H1 (cell line): Measurements from ENCODE around the gene SGCE. TPM values are rescaled to one million over a fixed set of nuclear protein-coding genes. Genes with fewer than 3 reads are reported as not detected.

Experiments
- CTCF ChIA-PET: fragments of 300-600 bp; sonication (Branson Sonifier 250); formaldehyde crosslinking; loops from one replicate; lab custom pipeline; 2021; ENCODE audit not compliant: partially characterized antibody; lab: Charles Lee
- POLR2A ChIA-PET: fragments of 300-600 bp; sonication (Branson Sonifier 250); formaldehyde crosslinking; loops from one replicate; lab custom pipeline; 2021; ENCODE audit warnings: inconsistent platforms; ENCODE audit not compliant: partially characterized antibody; lab: Charles Lee
- DNase-seq, 2 experiments: peaks; one replicate each; pipeline versions ENCODE4 v3.0.0 to v3.0.0-alpha.2; 2010 to 2022; ENCODE audit warnings: low spot score in 2 of 2, low read depth in 1 of 2, mixed read lengths in 1 of 2
- FAIRE-seq: peaks from 2 replicates; lab custom pipeline; 2011; peaks lifted over from hg19 to GRCh38; lab: Jason Lieb, UNC
- H2AFZ ChIP-seq: 2 replicates; pipeline ENCODE4 v1.8.1; 2012; ENCODE audit warnings: low read length, inconsistent platforms
- H2AK5ac ChIP-seq: 2 replicates; pipeline ENCODE4 v1.6.1; 2013; ENCODE audit warnings: low read depth, low read length
- H2BK120ac ChIP-seq: replicated peaks from 2 replicates; pipeline ENCODE3; 2013; ENCODE audit warnings: low read depth, low read length, inconsistent platforms
- H2BK12ac ChIP-seq: 2 replicates; pipeline ENCODE4 v1.6.1; 2013; ENCODE audit warnings: low read depth, low read length
- H2BK15ac ChIP-seq: 2 replicates; pipeline ENCODE4 v1.6.1; 2013; ENCODE audit warnings: low read length
- H2BK20ac ChIP-seq: 2 replicates; pipeline ENCODE4 v1.6.1; 2013; ENCODE audit warnings: low read length
- H2BK5ac ChIP-seq: 2 replicates; pipeline ENCODE4 v1.6.1; 2013; ENCODE audit warnings: low read depth, low read length
- H3K14ac ChIP-seq: 2 replicates; pipeline ENCODE4 v1.6.1; 2013; ENCODE audit warnings: inconsistent platforms; ENCODE audit not compliant: insufficient read length
- H3K18ac ChIP-seq: 2 replicates; pipeline ENCODE4 v1.6.1; 2013; ENCODE audit warnings: low read length; ENCODE audit errors: extremely low read depth
- H3K23ac ChIP-seq: 2 replicates; pipeline ENCODE4 v1.6.1; 2013; ENCODE audit warnings: inconsistent platforms; ENCODE audit not compliant: insufficient read length
- H3K23me2 ChIP-seq: 2 replicates; pipeline ENCODE4 v1.6.1; 2013; ENCODE audit warnings: low read depth, low read length
- H3K27ac ChIP-seq: 2 replicates; pipeline ENCODE4 v1.6.1; 2011; ENCODE audit warnings: low read depth, low read length, inconsistent platforms
- H3K27me3 ChIP-seq, 4 experiments: replicated peaks in 1 of 4; 1 replicate in 1 of 4; 2 replicates in 3 of 4; pipeline versions ENCODE4 v1.6.1 to v1.8.1; 2011 to 2013; ENCODE audit warnings: low read length in 3 of 4, mild to moderate bottlenecking in 3 of 4, inconsistent platforms in 2 of 4, mixed read lengths in 2 of 4, moderate library complexity in 1 of 4; ENCODE audit not compliant: control insufficient read depth in 3 of 4, insufficient read depth in 3 of 4; ENCODE audit errors: extremely low read depth in 1 of 4
- H3K36me3 ChIP-seq, 4 experiments: 2 replicates each; pipeline versions ENCODE4 v1.6.1 to v1.8.1; 2011 to 2013; ENCODE audit warnings: mild to moderate bottlenecking in 4 of 4, low read length in 3 of 4, moderate library complexity in 2 of 4, control low read depth in 1 of 4, inconsistent platforms in 1 of 4; ENCODE audit not compliant: insufficient read depth in 4 of 4, control insufficient read depth in 2 of 4
- H3K4ac ChIP-seq: replicated peaks from 2 replicates; pipeline ENCODE3; 2013; ENCODE audit warnings: low read length, low read depth, mixed read lengths, inconsistent platforms; ENCODE audit not compliant: insufficient read length
- H3K4me1 ChIP-seq, 4 experiments: replicated peaks in 1 of 4; 1 replicate in 1 of 4; 2 replicates in 3 of 4; pipeline versions ENCODE4 v1.6.1 to v1.8.1; 2011 to 2013; ENCODE audit warnings: low read length in 3 of 4, inconsistent platforms in 2 of 4, mixed read lengths in 1 of 4; ENCODE audit not compliant: insufficient read depth in 4 of 4, control insufficient read depth in 3 of 4
- H3K4me2 ChIP-seq, 2 experiments: 2 replicates each; pipeline versions ENCODE4 v1.6.1 to v1.8.1; 2011 to 2013; ENCODE audit warnings: low read depth in 2 of 2, low read length in 2 of 2, control low read depth in 1 of 2, inconsistent platforms in 1 of 2, mild to moderate bottlenecking in 1 of 2; ENCODE audit not compliant: insufficient read depth in 1 of 2
- H3K4me3 ChIP-seq, 4 experiments: fragments of 200-600, 300-600 bp in 1 of 4; sonication (generic), shearing (Covaris generic), sonication (Bioruptor Twin) in 1 of 4; 2 replicates each; pipeline versions ENCODE4 v1.5.1 to v1.8.1; 2011 to 2016; ENCODE audit warnings: low read length in 4 of 4, low read depth in 3 of 4, control low read depth in 2 of 4, inconsistent platforms in 2 of 4, mild to moderate bottlenecking in 2 of 4, mixed read lengths in 1 of 4, moderate library complexity in 1 of 4; ENCODE audit not compliant: insufficient read depth in 2 of 4; ENCODE audit errors: extremely low read depth in 1 of 4
- H3K56ac ChIP-seq: replicated peaks from 2 replicates; pipeline ENCODE3; 2013; ENCODE audit warnings: low read depth, mild to moderate bottlenecking, mixed read lengths, low read length, inconsistent platforms; ENCODE audit not compliant: insufficient read length
- H3K79me1 ChIP-seq: 2 replicates; pipeline ENCODE4 v1.6.1; 2013; ENCODE audit warnings: low read depth, low read length, control low read depth
- H3K79me2 ChIP-seq, 2 experiments: 2 replicates each; pipeline versions ENCODE4 v1.6.1 to v1.8.1; 2012 to 2013; ENCODE audit warnings: low read length in 2 of 2, mild to moderate bottlenecking in 2 of 2, inconsistent platforms in 1 of 2; ENCODE audit not compliant: insufficient read depth in 2 of 2, control insufficient read depth in 1 of 2
- H3K9ac ChIP-seq, 4 experiments: replicated peaks in 1 of 4; 1 replicate in 1 of 4; 2 replicates in 3 of 4; pipeline versions ENCODE4 v1.6.1 to v1.8.1; 2011 to 2013; ENCODE audit warnings: low read depth in 3 of 4, low read length in 3 of 4, control low read depth in 2 of 4, mild to moderate bottlenecking in 2 of 4, moderate library complexity in 2 of 4, inconsistent platforms in 1 of 4; ENCODE audit errors: extremely low read depth in 1 of 4
- H3K9me3 ChIP-seq, 2 experiments: 2 replicates each; pipeline versions ENCODE4 v1.6.1 to v1.8.1; 2012 to 2013; ENCODE audit warnings: mild to moderate bottlenecking in 2 of 2, moderate library complexity in 2 of 2, control low read depth in 1 of 2, inconsistent platforms in 1 of 2, low read depth in 1 of 2, low read length in 1 of 2, mixed read lengths in 1 of 2; ENCODE audit not compliant: insufficient read depth in 2 of 2
- H4K20me1 ChIP-seq, 2 experiments: replicated peaks in 1 of 2; 2 replicates each; pipeline versions ENCODE3 to v1.8.1; 2011 to 2013; ENCODE audit warnings: inconsistent platforms in 2 of 2, low read length in 2 of 2, mild to moderate bottlenecking in 1 of 2; ENCODE audit not compliant: insufficient read depth in 2 of 2, control insufficient read depth in 1 of 2
- H4K5ac ChIP-seq: 2 replicates; pipeline ENCODE4 v1.6.1; 2013; ENCODE audit warnings: low read length, low read depth, mixed read lengths, inconsistent platforms; ENCODE audit not compliant: insufficient read length
- H4K8ac ChIP-seq: 2 replicates; pipeline ENCODE4 v1.8.0; 2013; ENCODE audit warnings: mild to moderate bottlenecking, moderate library complexity, low read length, inconsistent platforms; ENCODE audit not compliant: insufficient read depth; ENCODE audit errors: extremely low read depth
- H4K91ac ChIP-seq: replicated peaks from 2 replicates; pipeline ENCODE3; 2013; ENCODE audit warnings: low read length, mixed read lengths, inconsistent platforms; ENCODE audit not compliant: insufficient read length
- ATF3 ChIP-seq: IDR thresholded peaks from 2 replicates; pipeline ENCODE4 v1.6.1; 2011; ENCODE audit warnings: low read depth, mild to moderate bottlenecking, low read length; ENCODE audit not compliant: insufficient read depth
- CHD1 ChIP-seq: IDR thresholded peaks from 2 replicates; pipeline ENCODE4 v1.6.1; 2012; ENCODE audit warnings: low read depth, low read length, improper control_type of control experiment
- HDAC6 ChIP-seq: IDR thresholded peaks from one replicate; pipeline ENCODE4 v1.7.1; 2012; ENCODE audit warnings: low read depth, mild to moderate bottlenecking, inconsistent platforms, low read length, moderate library complexity
- KDM1A ChIP-seq: fragments of 200-600, 300-600 bp; sonication (generic); IDR thresholded peaks from 2 replicates; pipeline ENCODE4 v1.7.1; 2016; ENCODE audit warnings: mild to moderate bottlenecking, low read length, borderline replicate concordance
- POLR2AphosphoS5 ChIP-seq: IDR thresholded peaks from 2 replicates; pipeline ENCODE4 v1.6.1; 2011; ENCODE audit warnings: low read depth, low read length
- POU5F1 ChIP-seq: IDR thresholded peaks from 2 replicates; pipeline ENCODE4 v1.6.1; 2011; ENCODE audit warnings: low read depth, mild to moderate bottlenecking, low read length, moderate library complexity
- RNF2 ChIP-seq: fragments of 200-900, 300-1000 bp; sonication (generic); IDR thresholded peaks from 2 replicates; pipeline ENCODE4 v1.7.1; 2016; ENCODE audit warnings: borderline replicate concordance, low read depth, mild to moderate bottlenecking, antibody characterized with exemption, low read length; ENCODE audit not compliant: poor library complexity, severe bottlenecking; ENCODE audit errors: missing control alignments
- SAP30 ChIP-seq: fragments of 300-600 bp; sonication (generic); IDR thresholded peaks from 2 replicates; pipeline ENCODE4 v1.7.1; 2012; ENCODE audit warnings: low read length, moderate library complexity, mild to moderate bottlenecking, inconsistent platforms; ENCODE audit not compliant: insufficient read depth, insufficient replicate concordance
- SP1 ChIP-seq: IDR thresholded peaks from 2 replicates; pipeline ENCODE4 v1.6.1; 2011; ENCODE audit warnings: low read depth, low read length
- TBP ChIP-seq: IDR thresholded peaks from 2 replicates; pipeline ENCODE4 v1.6.1; 2011; ENCODE audit warnings: low read depth, low read length, improper control_type of control experiment
- TEAD4 ChIP-seq: IDR thresholded peaks from 2 replicates; pipeline ENCODE4 v1.6.1; 2012; ENCODE audit warnings: low read depth, low read length, inconsistent platforms, mixed read lengths
- USF2 ChIP-seq: IDR thresholded peaks from 2 replicates; pipeline ENCODE4 v1.6.1; 2011; ENCODE audit warnings: low read length, improper control_type of control experiment
- YY1 ChIP-seq: IDR thresholded peaks from 2 replicates; pipeline ENCODE4 v1.6.1; 2011; ENCODE audit warnings: low read depth, mild to moderate bottlenecking, low read length
- WGBS, 2 experiments: shearing (Covaris generic) in 1 of 2; methylation state at CpG; one replicate each; pipeline versions ENCODE4 v1.1.6 to v1.1.7; 2013 to 2015; ENCODE audit warnings: low lambda C conversion rate in 2 of 2, mixed read lengths in 2 of 2, inconsistent platforms in 1 of 2, low coverage in 1 of 2, missing lambda C conversion rate in 1 of 2; ENCODE audit not compliant: insufficient replicate concordance in 2 of 2, insufficient coverage in 1 of 2, insufficient read length in 1 of 2; ENCODE audit errors: extremely low coverage in 1 of 2, missing lambda C conversion rate in 1 of 2; 5-methylcytosine and 5-hydroxymethylcytosine counted together
- polyA plus RNA-seq, 7 experiments: library from polyadenylated mRNA; depleted of rRNA in 3 of 7; stranded (reverse) in 5 of 7; unstranded in 2 of 7; fragments of >200 nt in 5 of 7; fragments of 200-250 nt in 2 of 7; gene quantifications; 1 replicate in 5 of 7; 2 replicates in 1 of 7; 4 replicates in 1 of 7; pipeline versions ENCODE4 v1.2.1 to v1.2.3, GENCODE V29; 2011 to 2013; ENCODE audit warnings: missing spikeins in 2 of 7, mixed read lengths in 2 of 7
- total RNA-seq: library from RNA; stranded (reverse); fragmentation: NEBNext Ultra II Directional; extraction: Animal tissue kit (Norgen Biotek cat#: 25700); gene quantifications from 2 replicates; pipeline ENCODE4 v1.2.1, GENCODE V29; 2021

The SGCE gene
- total and polyA plus RNA-seq, 2 of the 8 experiments (the other 6 are each of a cell fraction or from before 2014, with no cell fraction given), result 12.8 to 25.0 TPM

DNA sequence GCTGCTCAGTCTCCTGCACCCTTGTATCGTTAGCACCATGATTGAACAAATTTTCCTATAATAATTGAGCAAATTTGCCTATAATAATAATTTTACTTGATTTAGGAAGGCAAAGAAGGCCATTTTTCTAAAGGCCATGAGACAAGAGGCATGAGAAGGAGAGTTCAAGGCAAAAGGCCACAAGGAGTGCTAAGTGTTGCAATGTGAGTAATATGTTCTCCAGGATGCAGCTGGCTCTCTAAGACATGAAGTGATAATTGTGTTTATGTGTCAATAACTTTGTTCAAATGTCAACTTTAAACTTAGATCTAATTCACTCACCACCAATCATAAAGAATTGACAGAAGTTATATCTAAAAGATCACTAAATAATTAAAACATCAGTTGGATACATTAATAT, 53.8 kb downstream of the SGCE start:
- Histone ChIP-seq H4K91ac (no peak overlapping the region), H2AFZ (no peak overlapping the region), H3K9ac (no peak overlapping the region), H3K36me3 (peaks cover 0 to 8% (median 0%) of the 10 kb centered on the region in 4 experiments; a peak in 2 of 8 replicates), H3K79me2 (no peaks in the 10 kb centered on the region), H4K8ac (no peak overlapping the region; the same call in 1 of the 2 replicates), H2BK5ac (no peak overlapping the region), H3K14ac (no peak overlapping the region), H3K4me1 (no peaks in the 10 kb centered on the region), H4K20me1 (no peaks in the 10 kb centered on the region), H3K23ac (no peak overlapping the region), H3K4ac (no peak overlapping the region), H3K4me3 (no peak overlapping the region), H3K9me3 (no peaks in the 10 kb centered on the region), H3K27ac (no peak overlapping the region), H2BK20ac (no peak overlapping the region), H3K27me3 (no peaks in the 10 kb centered on the region), H3K23me2 (no peaks in the 10 kb centered on the region), H3K79me1 (no peaks in the 10 kb centered on the region), H2BK120ac (no peak overlapping the region), H4K5ac (no peak overlapping the region), H2AK5ac (no peak overlapping the region), H3K18ac (no peak overlapping the region), H3K4me2 (no peak overlapping the region), H2BK15ac (no peak overlapping the region), H2BK12ac (no peak overlapping the region), H3K56ac (no peak overlapping the region)
- DNase-seq, result no peak
- no peak for FAIRE-seq
- TF ChIP-seq TEAD4, result no peak
- no peak for TF ChIP-seq ATF3
- TF ChIP-seq SP1, result no peak
- no peak for TF ChIP-seq USF2
- no peak for TF ChIP-seq POLR2AphosphoS5
- TF ChIP-seq SAP30, result no peak
- no peak for TF ChIP-seq YY1
- no peak for TF ChIP-seq RNF2
- TF ChIP-seq POU5F1, result no peak
- no peak for TF ChIP-seq HDAC6
- TF ChIP-seq CHD1, result no peak
- no peak for TF ChIP-seq TBP
- no peak for TF ChIP-seq KDM1A
- ChIA-PET CTCF (no interaction called here), POLR2A (no interaction called here)
- WGBS, 2 experiments, result 78% methylated on average over 1 of the region's 1 CpG; no CpG with 5 or more reads in 1 of the 2 experiments
